ENCODE measurements around the gene AJUBA.

Gene AJUBA

GRCh38 chr14:22993517-22993916 is 11.2 kb upstream of the AJUBA start:
- H3K36me3 ChIP-seq (ENCODE audit: insufficient read depth, low read length): no peaks in the 10 kb centered on the region
- no peak overlapping the region for H3K4me3 ChIP-seq (ENCODE audit: low read length, poor library complexity, severe bottlenecking)
- H3K27me3 ChIP-seq (ENCODE audit: insufficient read depth, low read length, poor library complexity, severe bottlenecking): no peaks in the 10 kb centered on the region
- H3F3A ChIP-seq (ENCODE audit: low read depth): no peaks in the 10 kb centered on the region
- H3K9me2 ChIP-seq (replicated peaks; ENCODE audit: low read depth, low read length): no peaks in the 10 kb centered on the region
- H2AFZ ChIP-seq (ENCODE audit: low read length): no peak overlapping the region
- no peaks in the 10 kb centered on the region for H3K79me2 ChIP-seq (ENCODE audit: insufficient read depth, low read length)
- H3K4me2 ChIP-seq (ENCODE audit: low read depth, low read length, poor library complexity, severe bottlenecking): no peak overlapping the region
- H3K9me3 ChIP-seq (ENCODE audit: insufficient read depth, low read depth, low read length): no peaks in the 10 kb centered on the region
- no peaks in the 10 kb centered on the region for H4K20me1 ChIP-seq (ENCODE audit: insufficient read depth, low read length, poor library complexity, severe bottlenecking)
- H3K4me1 ChIP-seq (ENCODE audit: insufficient read depth, low read length, poor library complexity, severe bottlenecking): peaks cover 3% of the 10 kb centered on the region
- TF ChIP-seq, protein P1, sequence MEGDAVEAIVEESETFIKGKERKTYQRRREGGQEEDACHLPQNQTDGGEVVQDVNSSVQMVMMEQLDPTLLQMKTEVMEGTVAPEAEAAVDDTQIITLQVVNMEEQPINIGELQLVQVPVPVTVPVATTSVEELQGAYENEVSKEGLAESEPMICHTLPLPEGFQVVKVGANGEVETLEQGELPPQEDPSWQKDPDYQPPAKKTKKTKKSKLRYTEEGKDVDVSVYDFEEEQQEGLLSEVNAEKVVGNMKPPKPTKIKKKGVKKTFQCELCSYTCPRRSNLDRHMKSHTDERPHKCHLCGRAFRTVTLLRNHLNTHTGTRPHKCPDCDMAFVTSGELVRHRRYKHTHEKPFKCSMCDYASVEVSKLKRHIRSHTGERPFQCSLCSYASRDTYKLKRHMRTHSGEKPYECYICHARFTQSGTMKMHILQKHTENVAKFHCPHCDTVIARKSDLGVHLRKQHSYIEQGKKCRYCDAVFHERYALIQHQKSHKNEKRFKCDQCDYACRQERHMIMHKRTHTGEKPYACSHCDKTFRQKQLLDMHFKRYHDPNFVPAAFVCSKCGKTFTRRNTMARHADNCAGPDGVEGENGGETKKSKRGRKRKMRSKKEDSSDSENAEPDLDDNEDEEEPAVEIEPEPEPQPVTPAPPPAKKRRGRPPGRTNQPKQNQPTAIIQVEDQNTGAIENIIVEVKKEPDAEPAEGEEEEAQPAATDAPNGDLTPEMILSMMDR (conservative IDR thresholded peaks at IDR 0.05; ENCODE audit: low read length): no peak
- TF ChIP-seq EZH2phosphoT487 (IDR thresholded peaks at IDR 0.05; ENCODE audit: borderline replicate concordance): no peak
- H3K9ac ChIP-seq (ENCODE audit: low read depth, low read length, poor library complexity, severe bottlenecking): no peak overlapping the region

DNA sequence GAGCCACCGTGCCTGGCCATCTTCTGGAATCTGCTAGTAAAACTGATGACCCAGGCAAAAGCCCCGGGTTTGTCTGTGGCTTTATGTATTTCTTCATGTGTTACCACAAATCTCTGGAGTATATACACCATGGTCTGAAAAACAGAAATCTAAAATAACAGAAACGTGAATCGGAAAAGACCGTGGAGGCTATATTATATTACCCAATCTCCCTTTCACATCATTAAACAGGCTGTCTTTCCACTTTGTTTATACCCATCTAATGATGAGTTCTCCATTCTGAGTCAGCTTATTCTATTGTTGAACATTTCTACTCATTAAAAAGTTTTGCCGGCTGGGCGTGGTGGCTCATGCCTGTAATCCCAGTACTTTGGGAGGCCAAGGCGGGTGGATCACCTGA is 9.5 kb upstream of the AJUBA start:
- no peaks in the 10 kb centered on the region for H3K9me3 ChIP-seq (ENCODE audit: insufficient read depth, low read depth, low read length)
- H3K4me3 ChIP-seq (ENCODE audit: low read length, poor library complexity, severe bottlenecking): no peak overlapping the region
- no peaks in the 10 kb centered on the region for H3F3A ChIP-seq (ENCODE audit: low read depth)
- H3K4me2 ChIP-seq (ENCODE audit: low read depth, low read length, poor library complexity, severe bottlenecking): no peak overlapping the region
- peaks cover 3% of the 10 kb centered on the region for H3K4me1 ChIP-seq (ENCODE audit: insufficient read depth, low read length, poor library complexity, severe bottlenecking)
- no peaks in the 10 kb centered on the region for H4K20me1 ChIP-seq (ENCODE audit: insufficient read depth, low read length, poor library complexity, severe bottlenecking)
- no peak overlapping the region for H2AFZ ChIP-seq (ENCODE audit: low read length)
- no peaks in the 10 kb centered on the region for H3K9me2 ChIP-seq (replicated peaks; ENCODE audit: low read depth, low read length)
- no peaks in the 10 kb centered on the region for H3K27me3 ChIP-seq (ENCODE audit: insufficient read depth, low read length, poor library complexity, severe bottlenecking)
- no peaks in the 10 kb centered on the region for H3K79me2 ChIP-seq (ENCODE audit: insufficient read depth, low read length)
- H3K9ac ChIP-seq (ENCODE audit: low read depth, low read length, poor library complexity, severe bottlenecking): no peak overlapping the region
- H3K36me3 ChIP-seq (ENCODE audit: insufficient read depth, low read length): no peaks in the 10 kb centered on the region
- TF ChIP-seq, protein P1 (conservative IDR thresholded peaks at IDR 0.05; ENCODE audit: low read length): no peak
- TF ChIP-seq EZH2phosphoT487 (IDR thresholded peaks at IDR 0.05; ENCODE audit: borderline replicate concordance): no peak

- Histone ChIP-seq H3K4me1 (ENCODE audit: insufficient read depth, low read length, poor library complexity, severe bottlenecking) (peaks cover 5% of the 10 kb centered on the region), H3K9ac (ENCODE audit: low read depth, low read length, poor library complexity, severe bottlenecking) (no peak overlapping the region), H4K20me1 (ENCODE audit: insufficient read depth, low read length, poor library complexity, severe bottlenecking) (no peaks in the 10 kb centered on the region), H3K36me3 (ENCODE audit: insufficient read depth, low read length) (no peaks in the 10 kb centered on the region), H3K4me3 (ENCODE audit: low read length, poor library complexity, severe bottlenecking) (no peak overlapping the region), H2AFZ (ENCODE audit: low read length) (no peak overlapping the region), H3K9me2 (replicated peaks; ENCODE audit: low read depth, low read length) (no peaks in the 10 kb centered on the region), H3K9me3 (ENCODE audit: insufficient read depth, low read depth, low read length) (no peaks in the 10 kb centered on the region), H3K27me3 (ENCODE audit: insufficient read depth, low read length, poor library complexity, severe bottlenecking) (no peaks in the 10 kb centered on the region), H3K79me2 (ENCODE audit: insufficient read depth, low read length) (peaks cover under 1% of the 10 kb centered on the region; the same call in 1 of the 2 replicates), H3K4me2 (ENCODE audit: low read depth, low read length, poor library complexity, severe bottlenecking) (no peak overlapping the region), H3F3A (ENCODE audit: low read depth) (no peaks in the 10 kb centered on the region)
- TF ChIP-seq EZH2phosphoT487 (IDR thresholded peaks at IDR 0.05; ENCODE audit: borderline replicate concordance): no peak
- TF ChIP-seq, protein P1 (conservative IDR thresholded peaks at IDR 0.05; ENCODE audit: low read length): no peak
These were observed 4.9 kb upstream of the AJUBA start for GRCh38 chr14:22987291-22987690.
